Fibroblast of lung (primary cell): Measurements from ENCODE around the gene BPTF. TPM values are rescaled to one million over a fixed set of nuclear protein-coding genes. Genes with fewer than 3 reads are reported as not detected.
"Not testable (repeated sequence)": the region's sequence is repeated elsewhere in the genome, so short reads cannot be mapped to it uniquely, and the experiment has no call there.

ENCODE experiments used
- DNase-seq, 2 donors: peaks; one replicate each; pipeline versions ENCODE4 v3.0.0 to v3.0.0-alpha.2; 2010; ENCODE audit warnings: low read depth in 2 of 2
- H2AFZ ChIP-seq: 2 replicates; pipeline ENCODE4 v1.5.1; 2012; ENCODE audit warnings: low read length, control low read depth, inconsistent platforms
- H3K27ac ChIP-seq: 2 replicates; pipeline ENCODE4 v1.5.1; 2011; ENCODE audit warnings: low read length, control low read depth; ENCODE audit not compliant: insufficient read depth
- H3K27me3 ChIP-seq: 2 replicates; pipeline ENCODE4 v1.5.1; 2011; ENCODE audit warnings: mild to moderate bottlenecking, low read length; ENCODE audit not compliant: control insufficient read depth, insufficient read depth
- H3K36me3 ChIP-seq: 2 replicates; pipeline ENCODE4 v1.5.1; 2011; ENCODE audit warnings: low read length; ENCODE audit not compliant: control insufficient read depth, insufficient read depth
- H3K4me1 ChIP-seq: 2 replicates; pipeline ENCODE4 v1.5.1; 2011; ENCODE audit warnings: low read length; ENCODE audit not compliant: control insufficient read depth, insufficient read depth; ENCODE audit errors: extremely low read depth
- H3K4me2 ChIP-seq: 2 replicates; pipeline ENCODE4 v1.5.1; 2011; ENCODE audit warnings: low read length, control low read depth; ENCODE audit not compliant: insufficient read depth; ENCODE audit errors: extremely low read depth
- H3K4me3 ChIP-seq, 4 experiments: fragments of 200-600 bp in 1 of 4; sonication (generic) in 1 of 4; replicated peaks in 1 of 4; 2 replicates each; pipeline ENCODE4 v1.5.1; 2011 to 2016; ENCODE audit warnings: low read length in 4 of 4, low read depth in 3 of 4, mild to moderate bottlenecking in 3 of 4, control low read depth in 2 of 4, inconsistent platforms in 1 of 4, mixed read lengths in 1 of 4; ENCODE audit not compliant: insufficient read depth in 1 of 4; ENCODE audit errors: control extremely low read depth in 1 of 4
- H3K79me2 ChIP-seq: 2 replicates; pipeline ENCODE4 v1.5.1; 2012; ENCODE audit warnings: mild to moderate bottlenecking, low read length, inconsistent platforms; ENCODE audit not compliant: control insufficient read depth, insufficient read depth
- H3K9ac ChIP-seq: 2 replicates; pipeline ENCODE4 v1.5.1; 2011; ENCODE audit warnings: mild to moderate bottlenecking, low read length, control low read depth; ENCODE audit not compliant: insufficient read depth
- H3K9me3 ChIP-seq: 2 replicates; pipeline ENCODE4 v1.5.1; 2012; ENCODE audit warnings: low read depth, low read length; ENCODE audit not compliant: control insufficient read depth, insufficient read depth
- H4K20me1 ChIP-seq: 2 replicates; pipeline ENCODE4 v1.5.1; 2011; ENCODE audit warnings: low read length; ENCODE audit not compliant: control insufficient read depth, insufficient read depth; ENCODE audit errors: extremely low read depth
- CTCF ChIP-seq, 2 donors: IDR thresholded peaks in 1 of 2; conservative IDR thresholded peaks in 1 of 2; 1 replicate in 1 of 2; 2 replicates in 1 of 2; pipeline ENCODE4 v1.5.1; 2011 to 2012; ENCODE audit warnings: low read length in 2 of 2, control low read depth in 1 of 2, inconsistent platforms in 1 of 2, low read depth in 1 of 2, mild to moderate bottlenecking in 1 of 2
- EZH2 ChIP-seq: IDR thresholded peaks from 2 replicates; pipeline ENCODE4 v1.5.1; 2012; ENCODE audit warnings: low read length, control low read depth, mild to moderate bottlenecking; ENCODE audit errors: missing control alignments
- polyA plus RNA-seq, 2 donors: library from polyadenylated mRNA; depleted of rRNA in 1 of 2; stranded (reverse) in 1 of 2; unstranded in 1 of 2; fragments of >200 nt; gene quantifications; 2 replicates each; pipeline ENCODE4 v1.2.1, GENCODE V29; 2011 to 2012; ENCODE audit warnings: missing spikeins in 1 of 2
- total RNA-seq: library from RNA; depleted of rRNA; stranded (reverse); fragments of >200 nt; gene quantifications from 2 replicates; pipeline ENCODE4 v1.2.1, GENCODE V29; 2014

Gene BPTF
- total and polyA plus RNA-seq, 2 donors (not counting 1 experiment from before 2014, with no cell fraction given): 35.8 to 38.6 TPM

- H3K36me3 ChIP-seq: no peaks in the 10 kb centered on the region
- H4K20me1 ChIP-seq: no peaks in the 10 kb centered on the region
- no peak overlapping the region for H3K4me3 ChIP-seq
- H3K9me3 ChIP-seq: no peaks in the 10 kb centered on the region
- no peaks in the 10 kb centered on the region for H3K4me1 ChIP-seq
- H2AFZ ChIP-seq: no peak overlapping the region
- H3K9ac ChIP-seq: no peak overlapping the region
- H3K4me2 ChIP-seq: no peak overlapping the region
- H3K27me3 ChIP-seq: no peaks in the 10 kb centered on the region
- no peak for TF ChIP-seq CTCF (conservative IDR thresholded peaks at IDR 0.05 in 1 of 2, IDR thresholded peaks at IDR 0.05 in 1 of 2; ENCODE audit: low read depth in 1 of 2, low read length in 2 of 2)
- TF ChIP-seq EZH2: no peak
- H3K79me2 ChIP-seq: no peaks in the 10 kb centered on the region
- DNase-seq: no peak
- H3K27ac ChIP-seq: no peak overlapping the region
Measured at GRCh38 chr17:67801626-67802175, 23.6 kb upstream of the BPTF start.

GRCh38 chr17:67810464-67810863 lies 14.8 kb upstream of the BPTF start:
- Histone ChIP-seq H3K27ac (no peak overlapping the region), H3K4me3 (no peak overlapping the region), H3K79me2 (no peaks in the 10 kb centered on the region), H4K20me1 (no peaks in the 10 kb centered on the region), H3K4me1 (no peaks in the 10 kb centered on the region), H3K9me3 (no peaks in the 10 kb centered on the region), H3K36me3 (no peaks in the 10 kb centered on the region), H3K27me3 (no peaks in the 10 kb centered on the region), H3K4me2 (no peak overlapping the region), H2AFZ (no peak overlapping the region), H3K9ac (no peak overlapping the region)
- TF ChIP-seq EZH2: no peak
- DNase-seq: no peak

DNA sequence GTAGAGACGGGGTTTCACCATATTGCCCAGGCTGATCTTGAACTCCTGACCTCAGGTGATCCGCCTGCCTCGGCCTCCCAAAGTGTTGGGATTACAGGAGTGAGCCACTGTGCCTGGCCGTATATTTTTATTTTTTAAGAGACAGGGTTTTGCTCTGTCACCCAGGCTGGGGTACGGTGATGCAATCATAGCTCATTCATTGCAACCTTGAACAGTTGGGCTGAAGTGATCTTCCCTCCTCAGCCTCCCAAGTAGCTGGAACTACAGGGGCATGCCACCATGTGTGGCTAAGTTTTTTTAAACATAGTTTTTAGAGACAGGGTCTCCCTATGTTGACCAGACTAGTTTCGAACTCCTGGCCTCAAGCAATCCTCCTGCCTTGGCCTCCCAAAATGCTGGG lies 12.9 kb upstream of the BPTF start:
- not testable (repeated sequence) for H3K4me1 ChIP-seq, H3K27me3 ChIP-seq, H3K4me3 ChIP-seq, H3K9ac ChIP-seq, H4K20me1 ChIP-seq, H3K9me3 ChIP-seq, H3K4me2 ChIP-seq, H3K27ac ChIP-seq, H3K36me3 ChIP-seq, DNase-seq, H3K79me2 ChIP-seq, H2AFZ ChIP-seq

GRCh38 chr17:67813803-67814180 lies 11.5 kb upstream of the BPTF start:
- Histone ChIP-seq H3K4me3 (no peak overlapping the region), H3K4me1 (no peaks in the 10 kb centered on the region), H3K9me3 (no peaks in the 10 kb centered on the region), H3K4me2 (no peak overlapping the region), H3K27ac (no peak overlapping the region), H3K27me3 (no peaks in the 10 kb centered on the region), H3K9ac (no peak overlapping the region), H3K36me3 (no peaks in the 10 kb centered on the region), H2AFZ (no peak overlapping the region), H4K20me1 (no peaks in the 10 kb centered on the region), H3K79me2 (no peaks in the 10 kb centered on the region)
- TF ChIP-seq CTCF (conservative IDR thresholded peaks at IDR 0.05 in 1 of 2, IDR thresholded peaks at IDR 0.05 in 1 of 2; ENCODE audit: low read depth in 1 of 2, low read length in 2 of 2) (no peak), EZH2 (no peak)
- no peak for DNase-seq
